ENCODE results near the gene SERINC1. TPM values are rescaled to one million over a fixed set of nuclear protein-coding genes. Genes with fewer than 3 reads are reported as not detected.

SERINC1 gene
- total RNA-seq, 1 experiment from 2014 or later = 40.1 TPM

DNA sequence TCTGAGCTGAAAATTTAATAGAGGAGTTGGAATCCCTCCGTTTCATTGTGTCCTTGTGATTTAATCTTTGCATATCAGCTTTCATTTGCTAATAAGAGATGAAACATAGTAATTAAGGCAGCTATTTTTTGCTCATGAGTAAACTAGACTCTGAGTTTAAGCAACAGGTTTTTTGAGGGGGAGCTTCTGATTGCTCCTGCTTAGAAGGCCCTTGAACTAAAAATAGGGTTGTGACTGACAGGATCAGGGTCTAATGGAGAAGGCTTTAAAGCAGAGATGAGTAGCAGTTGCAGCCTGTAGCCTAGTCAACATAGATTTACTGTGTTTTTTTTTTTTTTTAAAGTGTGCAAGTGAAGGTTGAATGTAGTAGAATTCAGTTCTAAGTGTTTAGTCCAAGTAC, 54.8 kb downstream of the SERINC1 start:
- H3K27me3 ChIP-seq (ENCODE audit: control insufficient read depth, insufficient read depth, low read length) = no peaks in the 10 kb centered on the region
- no peak for DNase-seq
- no peak overlapping the region for H3K4me3 ChIP-seq (ENCODE audit: insufficient read depth, low read depth, low read length)
- no peaks in the 10 kb centered on the region; the same call in 1 of the 2 replicates for H3K36me3 ChIP-seq (replicated peaks; ENCODE audit: control insufficient read depth, insufficient read depth, low read length)

DNA sequence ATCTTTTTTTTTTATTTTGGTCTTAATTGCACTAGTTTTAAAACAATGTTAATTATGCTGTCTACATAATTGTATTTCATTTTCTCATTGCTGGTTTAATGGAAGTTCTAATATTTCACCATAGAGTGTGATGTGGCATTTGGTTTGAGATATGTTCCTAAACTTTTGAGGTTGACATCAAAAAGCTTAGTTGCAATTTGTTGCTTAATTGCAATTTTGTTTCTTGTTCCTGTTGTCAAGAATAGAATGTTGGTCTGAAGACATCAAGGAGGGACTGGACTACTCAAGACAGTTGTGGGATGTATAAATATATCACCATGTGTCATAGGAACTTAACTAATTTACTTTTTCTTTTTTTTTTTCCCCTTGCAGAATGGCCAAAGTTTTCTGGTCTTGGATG, 59.6 kb downstream of the SERINC1 start:
- DNase-seq = no peak
- H3K27me3 ChIP-seq (ENCODE audit: control insufficient read depth, insufficient read depth, low read length) = no peaks in the 10 kb centered on the region
- H3K36me3 ChIP-seq (replicated peaks; ENCODE audit: control insufficient read depth, insufficient read depth, low read length) = no peaks in the 10 kb centered on the region
- no peak overlapping the region for H3K4me3 ChIP-seq (ENCODE audit: insufficient read depth, low read depth, low read length)

DNA sequence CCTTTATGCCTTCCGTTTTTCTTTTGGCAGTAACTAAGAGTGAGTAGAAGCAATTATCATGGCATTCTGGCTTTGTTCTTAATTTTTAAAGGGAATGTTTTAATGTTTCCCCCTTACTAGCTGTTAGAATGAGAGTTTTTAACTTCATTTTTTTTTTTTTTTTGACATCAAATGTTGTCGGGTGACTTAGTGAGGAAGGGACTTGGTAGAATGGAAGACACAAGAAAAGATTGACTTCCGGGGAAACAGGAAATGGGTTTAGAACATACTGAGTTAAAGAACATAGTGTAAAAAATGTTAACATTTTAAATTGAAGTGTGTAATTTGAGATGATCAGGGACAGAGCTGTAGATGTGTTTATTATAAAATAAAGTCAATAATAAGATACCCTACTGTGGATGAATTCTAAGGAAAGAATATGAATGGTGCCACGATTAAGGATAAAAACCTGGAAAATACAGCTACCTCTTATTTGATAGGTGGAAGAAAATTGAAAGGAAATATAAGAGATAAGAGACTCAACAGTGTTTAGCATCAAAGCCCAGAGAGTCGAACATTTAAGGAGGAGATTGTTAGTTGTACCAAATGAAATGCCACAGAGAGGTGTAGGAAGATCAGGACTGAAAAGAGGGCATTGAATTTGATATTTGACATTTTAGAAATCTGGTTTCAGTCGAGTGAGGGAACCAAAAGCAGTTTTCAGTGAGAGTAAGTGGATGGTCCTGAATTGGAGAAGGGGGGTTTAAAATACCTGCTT, 62.7 kb downstream of the SERINC1 start:
- Histone ChIP-seq H3K4me3 (ENCODE audit: insufficient read depth, low read depth, low read length) (no peak overlapping the region), H3K27me3 (ENCODE audit: control insufficient read depth, insufficient read depth, low read length) (no peaks in the 10 kb centered on the region), H3K36me3 (replicated peaks; ENCODE audit: control insufficient read depth, insufficient read depth, low read length) (no peaks in the 10 kb centered on the region)
- no peak for DNase-seq

DNA sequence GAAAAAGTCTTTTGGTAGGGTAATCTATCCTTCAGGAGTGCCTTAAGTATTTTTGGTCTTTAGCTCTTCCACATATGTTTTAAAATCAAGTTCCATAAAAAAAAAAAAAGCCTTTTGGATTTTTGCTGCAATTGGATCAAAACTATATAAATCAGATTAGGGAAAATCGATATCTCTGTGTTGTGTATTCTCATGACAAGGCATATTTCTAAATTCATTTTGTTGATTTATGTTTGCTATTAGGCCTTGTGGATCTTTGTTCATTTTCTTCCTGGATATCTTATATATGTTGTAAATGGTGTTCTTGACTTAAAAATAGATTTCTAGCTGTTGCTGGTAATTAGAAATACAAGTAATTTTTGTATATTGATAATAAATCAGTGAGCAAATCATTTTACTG, 63.4 kb downstream of the SERINC1 start:
- DNase-seq = no peak
- Histone ChIP-seq H3K4me3 (ENCODE audit: insufficient read depth, low read depth, low read length) (no peak overlapping the region), H3K36me3 (replicated peaks; ENCODE audit: control insufficient read depth, insufficient read depth, low read length) (no peaks in the 10 kb centered on the region; the same call in 1 of the 2 replicates)

DNA sequence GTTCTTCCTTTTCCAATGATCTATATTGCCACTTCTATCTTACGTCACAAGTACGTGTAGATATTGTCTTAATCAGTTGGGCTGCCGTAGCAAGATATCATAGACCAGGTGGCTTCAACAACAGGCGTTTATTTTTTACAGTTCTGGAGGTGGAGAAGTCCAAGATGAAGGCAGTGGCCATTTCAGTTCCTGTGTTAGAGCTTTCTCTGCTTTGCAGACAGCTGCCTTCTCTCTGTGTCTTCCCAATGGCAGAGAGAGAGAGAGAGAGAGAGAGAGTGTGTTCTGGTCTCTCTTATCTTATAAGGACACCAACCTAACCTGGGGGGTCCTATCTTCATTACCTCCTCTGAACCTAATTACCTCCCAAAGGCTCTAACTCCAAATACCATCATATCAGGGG, 63.9 kb downstream of the SERINC1 start:
- no peak for DNase-seq
- H3K36me3 ChIP-seq (replicated peaks; ENCODE audit: control insufficient read depth, insufficient read depth, low read length) = no peaks in the 10 kb centered on the region; the same call in 1 of the 2 replicates
- H3K27me3 ChIP-seq (ENCODE audit: control insufficient read depth, insufficient read depth, low read length) = no peaks in the 10 kb centered on the region
- no peak overlapping the region for H3K4me3 ChIP-seq (ENCODE audit: insufficient read depth, low read depth, low read length)

More for the DNA sequence above, 63.4 kb downstream of the SERINC1 start:
- no peaks in the 10 kb centered on the region for H3K27me3 ChIP-seq (ENCODE audit: control insufficient read depth, insufficient read depth, low read length)

DNA sequence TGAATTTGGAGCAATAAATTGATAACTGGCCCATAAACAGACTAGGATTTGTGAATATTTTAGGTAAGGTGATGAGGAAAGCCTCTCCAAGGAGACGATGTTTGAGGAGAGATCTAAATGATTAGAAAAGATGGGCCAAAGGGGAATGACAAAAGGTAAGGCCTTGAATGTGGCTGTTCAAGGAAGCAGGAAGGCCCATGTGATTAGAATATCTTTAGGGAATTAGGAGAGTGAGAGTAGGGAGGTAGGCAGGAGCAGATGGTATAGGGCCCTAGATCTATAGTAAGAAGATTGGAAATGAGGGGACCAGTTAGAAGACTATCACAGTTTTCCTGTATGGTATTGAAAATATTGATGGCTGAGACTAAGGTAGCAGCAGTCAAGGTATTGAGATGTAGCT, 65.4 kb downstream of the SERINC1 start:
- Histone ChIP-seq H3K27me3 (ENCODE audit: control insufficient read depth, insufficient read depth, low read length) (no peaks in the 10 kb centered on the region), H3K36me3 (replicated peaks; ENCODE audit: control insufficient read depth, insufficient read depth, low read length) (no peaks in the 10 kb centered on the region; the same call in 1 of the 2 replicates), H3K4me3 (ENCODE audit: insufficient read depth, low read depth, low read length) (no peak overlapping the region)
- DNase-seq = no peak

DNA sequence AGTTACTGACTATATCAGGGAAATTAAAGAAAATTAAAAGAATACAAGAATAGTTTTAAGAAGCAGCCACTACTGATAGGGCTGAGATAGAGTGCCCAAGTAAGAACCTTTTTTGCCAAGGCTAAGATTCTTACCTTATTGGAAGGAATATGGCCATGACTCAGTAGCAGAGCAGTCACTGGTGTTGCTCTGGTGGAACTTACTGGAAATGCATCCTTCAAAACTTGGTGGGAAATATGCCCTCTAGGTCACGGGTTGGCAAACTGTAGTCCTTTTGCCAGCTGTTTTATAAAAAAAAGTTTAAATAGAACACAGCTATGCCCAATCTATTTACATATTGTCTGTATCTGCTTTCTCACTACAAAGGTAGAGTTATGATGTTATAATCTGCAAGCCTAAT, 66.2 kb downstream of the SERINC1 start:
- no peak for DNase-seq
- Histone ChIP-seq H3K27me3 (ENCODE audit: control insufficient read depth, insufficient read depth, low read length) (peaks cover 3% of the 10 kb centered on the region), H3K36me3 (replicated peaks; ENCODE audit: control insufficient read depth, insufficient read depth, low read length) (no peaks in the 10 kb centered on the region; the same call in 1 of the 2 replicates), H3K4me3 (ENCODE audit: insufficient read depth, low read depth, low read length) (no peak overlapping the region)

DNA sequence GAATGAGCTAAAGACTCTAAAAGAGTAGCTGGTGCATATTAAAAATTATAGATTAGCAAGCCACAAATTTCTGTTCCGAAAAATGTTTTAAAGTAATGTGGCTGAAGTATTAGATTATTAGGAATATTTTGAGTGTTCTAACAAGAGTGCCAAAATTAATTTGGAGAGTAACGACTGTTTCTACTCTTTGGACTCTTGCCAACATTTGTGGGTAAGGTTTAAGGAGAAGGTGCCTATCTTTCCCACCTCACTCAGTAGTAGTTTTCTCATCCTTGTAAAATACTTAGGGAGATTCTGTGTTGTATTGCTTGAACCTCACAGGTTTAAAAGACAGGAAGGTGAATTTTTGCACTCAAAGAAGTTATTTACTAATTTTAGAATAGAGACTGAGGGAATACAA, 67.2 kb downstream of the SERINC1 start:
- H3K27me3 ChIP-seq (ENCODE audit: control insufficient read depth, insufficient read depth, low read length) = peaks cover 7% of the 10 kb centered on the region
- H3K4me3 ChIP-seq (ENCODE audit: insufficient read depth, low read depth, low read length) = no peak overlapping the region
- no peak for DNase-seq
- no peaks in the 10 kb centered on the region; the same call in 1 of the 2 replicates for H3K36me3 ChIP-seq (replicated peaks; ENCODE audit: control insufficient read depth, insufficient read depth, low read length)

DNA sequence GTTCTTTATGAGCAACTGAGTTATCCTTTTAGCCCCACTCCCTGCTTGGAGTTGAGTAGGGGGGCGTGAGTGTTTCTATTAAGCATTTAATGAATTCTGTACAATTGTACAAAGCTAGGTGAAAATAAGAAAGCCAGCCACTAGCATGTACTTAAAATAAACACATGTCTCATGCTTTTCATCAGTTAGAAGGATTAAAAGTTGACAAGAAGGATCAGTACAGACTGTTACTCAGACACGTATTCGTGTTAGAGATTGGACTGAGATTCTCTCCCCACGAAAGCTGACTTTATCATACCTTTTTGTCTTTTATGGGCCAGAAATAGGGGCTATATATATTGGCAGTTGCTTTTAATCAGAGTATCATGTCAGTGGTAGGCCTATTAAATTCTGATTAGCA, 70.5 kb downstream of the SERINC1 start:
- Histone ChIP-seq H3K4me3 (ENCODE audit: insufficient read depth, low read depth, low read length) (no peak overlapping the region), H3K27me3 (ENCODE audit: control insufficient read depth, insufficient read depth, low read length) (peaks cover 26% of the 10 kb centered on the region), H3K36me3 (replicated peaks; ENCODE audit: control insufficient read depth, insufficient read depth, low read length) (no peaks in the 10 kb centered on the region; the same call in 1 of the 2 replicates)
- no peak for DNase-seq

DNA sequence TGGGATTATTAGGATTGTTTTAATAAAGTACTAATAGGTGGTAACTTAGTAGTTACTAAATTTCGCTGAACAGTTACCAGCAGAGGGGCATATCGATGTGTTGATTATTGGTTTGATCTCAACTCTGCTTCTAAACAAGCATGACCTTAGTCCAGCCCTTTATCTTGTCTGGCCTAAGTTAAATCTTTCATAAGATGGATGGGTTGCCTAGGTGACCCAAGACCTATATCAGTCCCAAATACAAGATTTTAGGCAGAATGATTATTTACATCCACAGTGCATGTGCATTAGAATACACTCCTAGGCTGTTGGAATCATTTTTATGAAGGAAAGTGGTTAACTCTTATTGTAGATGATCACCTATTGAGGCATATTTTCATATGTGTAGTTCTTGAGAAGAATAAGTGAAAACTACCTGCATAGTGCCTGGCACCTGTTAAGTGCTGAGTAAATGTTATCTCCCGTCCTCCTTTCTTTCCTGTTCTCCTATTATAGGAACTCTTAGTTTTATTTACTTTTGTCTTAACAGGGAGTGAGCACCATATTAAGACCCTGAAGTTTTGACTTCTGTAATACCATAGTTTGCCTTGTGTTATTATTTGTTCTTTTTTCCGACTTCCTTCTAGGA, 71.0 kb downstream of the SERINC1 start:
- no peak for DNase-seq
- peaks cover 32% of the 10 kb centered on the region for H3K27me3 ChIP-seq (ENCODE audit: control insufficient read depth, insufficient read depth, low read length)

DNA sequence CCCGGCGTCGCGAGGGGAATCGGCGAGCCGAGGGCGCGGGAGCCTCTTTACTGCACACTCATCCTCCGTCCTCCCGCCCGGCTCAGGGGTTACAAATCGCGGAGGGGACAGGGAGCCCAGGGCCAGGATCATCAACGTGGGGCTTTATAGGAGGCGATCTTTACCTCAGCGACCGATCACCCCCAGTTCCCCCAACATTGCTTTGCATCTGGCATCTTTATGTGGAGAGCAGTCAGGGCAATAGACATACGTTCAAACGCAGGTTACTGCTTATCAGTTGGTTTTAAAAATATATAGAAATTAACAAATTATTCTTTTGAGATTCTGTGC, 71.5 kb downstream of the SERINC1 start:
- Histone ChIP-seq H3K4me3 (ENCODE audit: insufficient read depth, low read depth, low read length) (peak overlapping the region; percentile 98), H3K27me3 (ENCODE audit: control insufficient read depth, insufficient read depth, low read length) (peaks cover 37% of the 10 kb centered on the region), H3K36me3 (replicated peaks; ENCODE audit: control insufficient read depth, insufficient read depth, low read length) (no peaks in the 10 kb centered on the region; the same call in 1 of the 2 replicates)
- no peak for DNase-seq

More for the DNA sequence above, 71.0 kb downstream of the SERINC1 start:
- Histone ChIP-seq H3K36me3 (replicated peaks; ENCODE audit: control insufficient read depth, insufficient read depth, low read length) (no peaks in the 10 kb centered on the region; the same call in 1 of the 2 replicates), H3K4me3 (ENCODE audit: insufficient read depth, low read depth, low read length) (peak overlapping the region; percentile 98; the same call in 1 of the 2 replicates)

DNA sequence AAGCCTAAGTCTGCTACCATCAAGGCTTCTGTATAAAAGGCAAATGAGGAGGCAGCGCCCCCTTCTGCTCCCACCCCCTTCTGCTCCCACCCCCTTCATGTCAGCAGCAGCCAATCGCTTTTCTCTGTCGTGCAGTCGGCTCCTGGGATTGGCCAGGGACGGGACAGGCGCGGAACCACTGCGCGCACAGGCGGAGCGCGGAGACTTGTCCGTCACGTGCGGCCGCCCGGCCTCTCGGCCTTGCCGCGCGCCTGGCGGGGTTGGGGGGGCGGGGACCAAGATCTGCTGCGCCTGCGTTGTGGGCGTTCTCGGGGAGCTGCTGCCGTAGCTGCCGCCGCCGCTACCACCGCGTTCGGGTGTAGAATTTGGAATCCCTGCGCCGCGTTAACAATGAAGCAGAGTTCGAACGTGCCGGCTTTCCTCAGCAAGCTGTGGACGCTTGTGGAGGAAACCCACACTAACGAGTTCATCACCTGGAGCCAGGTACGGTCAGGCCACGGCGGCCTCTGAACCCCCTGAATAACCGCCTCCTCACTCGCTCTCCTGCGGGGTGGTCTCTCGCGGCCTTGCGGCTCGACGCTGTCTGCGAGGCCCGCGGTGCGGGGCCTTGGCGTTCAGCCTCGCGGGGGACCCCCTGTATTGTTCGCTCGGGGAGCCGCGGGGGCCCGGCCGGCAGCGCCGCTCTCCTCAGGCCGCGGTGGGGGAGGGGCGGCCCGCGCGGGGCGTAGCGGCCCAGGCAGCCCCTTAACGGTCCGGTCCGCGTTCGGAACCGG, 72.1 kb downstream of the SERINC1 start, which contains the start of gene HSF2:
Gene HSF2 (plus strand): TSS at position 305 of the 773 bp plus-strand sequence. CDS start 86 bp downstream, at position 391.
- Histone ChIP-seq H3K4me3 (ENCODE audit: insufficient read depth, low read depth, low read length) (peak within 1 kb of the TSS; percentile 98), H3K36me3 (replicated peaks; ENCODE audit: control insufficient read depth, insufficient read depth, low read length) (no peaks in the 10 kb centered on the region; the same call in 1 of the 2 replicates), H3K27me3 (ENCODE audit: control insufficient read depth, insufficient read depth, low read length) (peaks cover 42% of the 10 kb centered on the region)
- peak; percentile 92 for DNase-seq

DNA sequence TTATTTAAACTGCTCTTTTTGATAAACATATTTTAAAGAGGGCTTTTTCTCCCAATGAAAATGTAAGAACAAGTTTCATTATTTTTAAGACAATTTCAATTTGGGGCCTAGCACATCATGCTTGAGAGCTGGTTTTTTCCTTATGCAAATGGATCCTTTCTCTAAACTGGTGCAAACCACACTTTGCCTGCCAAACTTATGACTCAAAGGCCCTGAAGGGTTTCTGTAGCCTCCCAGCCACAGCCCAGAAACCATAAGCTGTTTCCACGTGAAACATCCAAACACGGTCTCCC, 72.6 kb downstream of the SERINC1 start:
- Histone ChIP-seq H3K27me3 (ENCODE audit: control insufficient read depth, insufficient read depth, low read length) (peaks cover 47% of the 10 kb centered on the region), H3K4me3 (ENCODE audit: insufficient read depth, low read depth, low read length) (0 out of 2 replicates have a peak overlapping the region, but pooled peaks have one; percentile 9), H3K36me3 (replicated peaks; ENCODE audit: control insufficient read depth, insufficient read depth, low read length) (no peaks in the 10 kb centered on the region; the same call in 1 of the 2 replicates)
- DNase-seq = no peak

DNA sequence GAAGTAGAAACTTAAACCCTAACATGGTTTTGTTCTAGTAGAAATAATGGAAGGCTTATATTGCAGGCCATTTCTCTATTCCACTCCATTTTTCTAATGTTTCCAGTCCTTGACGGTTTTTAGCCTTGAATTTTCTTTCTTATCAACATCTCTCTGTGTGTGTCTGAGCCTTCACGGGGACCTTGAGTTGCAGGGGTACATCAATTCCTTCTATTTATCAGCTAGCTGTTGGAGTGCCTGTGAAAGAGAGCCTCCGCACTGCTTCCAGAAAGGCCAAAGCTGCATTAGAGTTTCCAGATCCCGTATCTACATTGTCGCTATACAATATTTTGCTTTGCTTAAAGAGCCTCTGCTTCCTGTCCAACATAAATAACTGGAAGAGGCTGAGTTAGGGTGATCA, 77.6 kb downstream of the SERINC1 start:
- peaks cover 84% of the 10 kb centered on the region for H3K27me3 ChIP-seq (ENCODE audit: control insufficient read depth, insufficient read depth, low read length)
- DNase-seq = no peak
- H3K36me3 ChIP-seq (replicated peaks; ENCODE audit: control insufficient read depth, insufficient read depth, low read length) = no peaks in the 10 kb centered on the region
- no peak overlapping the region for H3K4me3 ChIP-seq (ENCODE audit: insufficient read depth, low read depth, low read length)
